GM12878 (cell line): ENCODE results near the gene GRM5. TPM values are rescaled to one million over a fixed set of nuclear protein-coding genes. Genes with fewer than 3 reads are reported as not detected.

ENCODE experiments used
- ATAC-seq: fragments of 200-7000 bp; cut with Tn5 transposase; 3 replicates; pipeline ENCODE4 v1.9.1; 2020; ENCODE audit warnings: mild to moderate bottlenecking, moderate library complexity
- BruUV-seq: library from RNA; stranded (reverse); fragments of 400-500 nt; replicated peaks from 2 replicates; lab custom pipeline; 2021; lab: Mats Ljungman, UMichigan
- CTCF ChIA-PET: fragments of 300-600 bp; sonication (Branson Sonifier 250); formaldehyde crosslinking; extraction: SDS; loops from one replicate; lab custom pipeline; 2021; ENCODE audit warnings: inconsistent platforms; lab: Yijun Ruan, JAX
- POLR2A ChIA-PET: fragments of 350-600 bp; formaldehyde crosslinking; extraction: SDS; loops from one replicate; lab custom pipeline; 2021; ENCODE audit warnings: inconsistent platforms; lab: Charles Lee
- RAD21 ChIA-PET: fragments of 300-600 bp; sonication (Branson Sonifier 250); formaldehyde crosslinking; loops from one replicate; lab custom pipeline; 2023; ENCODE audit warnings: antibody characterized with exemption; ENCODE audit not compliant: unreplicated experiment; lab: Charles Lee
- SMC1A ChIA-PET: fragments of 300-600 bp; sonication (Branson Sonifier 250); formaldehyde crosslinking; loops from one replicate; lab custom pipeline; 2023; ENCODE audit not compliant: unreplicated experiment, uncharacterized antibody; lab: Charles Lee
- DNase-seq: peaks from one replicate; pipeline ENCODE4 v3.0.0-alpha.2; 2011; ENCODE audit warnings: low read depth, low spot score
- FAIRE-seq: peaks from 3 replicates; lab custom pipeline; 2011; peaks lifted over from hg19 to GRCh38; lab: Jason Lieb, UNC
- H2AFZ ChIP-seq: 2 replicates; pipeline ENCODE4 v1.6.0; 2011; ENCODE audit warnings: low read depth, low read length, control low read depth; ENCODE audit not compliant: control insufficient read depth
- H3K27ac ChIP-seq: 2 replicates; pipeline ENCODE4 v1.5.1; 2011; ENCODE audit warnings: control low read depth; ENCODE audit not compliant: control insufficient read depth, insufficient read depth
- H3K27me3 ChIP-seq, 2 experiments: replicated peaks in 1 of 2; 2 replicates each; pipeline versions ENCODE4 v1.6.0 to v1.6.1; 2011; ENCODE audit warnings: low read length in 1 of 2; ENCODE audit not compliant: control insufficient read depth in 2 of 2, insufficient read depth in 2 of 2
- H3K36me3 ChIP-seq, 2 experiments: 2 replicates each; pipeline ENCODE4 v1.5.1; 2011; ENCODE audit warnings: low read length in 1 of 2; ENCODE audit not compliant: control insufficient read depth in 2 of 2, insufficient read depth in 2 of 2
- H3K4me1 ChIP-seq: 2 replicates; pipeline ENCODE4 v1.6.1; 2011; ENCODE audit warnings: mild to moderate bottlenecking, low read length, moderate library complexity, mixed read lengths; ENCODE audit not compliant: control insufficient read depth, insufficient read depth
- H3K4me2 ChIP-seq: 2 replicates; pipeline ENCODE4 v1.6.0; 2011; ENCODE audit warnings: control low read depth; ENCODE audit not compliant: control insufficient read depth, insufficient read depth
- H3K4me3 ChIP-seq: fragments of 200-600 bp; sonication (generic); 2 replicates; pipeline ENCODE4 v1.5.1; 2016
- H3K79me2 ChIP-seq: 2 replicates; pipeline ENCODE4 v1.6.0; 2011; ENCODE audit warnings: low read length; ENCODE audit not compliant: control insufficient read depth, insufficient read depth
- H3K9ac ChIP-seq: 2 replicates; pipeline ENCODE4 v1.8.0; 2011; ENCODE audit warnings: low read length, control low read depth, mixed read lengths; ENCODE audit not compliant: control insufficient read depth, insufficient read depth
- H3K9me3 ChIP-seq: replicated peaks from 3 replicates; pipeline ENCODE4 v1.5.1; 2011; ENCODE audit warnings: mild to moderate bottlenecking, low read length; ENCODE audit not compliant: control insufficient read depth, insufficient read depth
- H4K20me1 ChIP-seq: 2 replicates; pipeline ENCODE4 v1.6.0; 2011; ENCODE audit not compliant: control insufficient read depth, insufficient read depth
- ATF7 ChIP-seq: fragments of 450-650 bp; IDR thresholded peaks from 2 replicates; pipeline ENCODE4 v1.6.1; 2016; ENCODE audit warnings: low read depth, mild to moderate bottlenecking
- BCL11A ChIP-seq: IDR thresholded peaks from 2 replicates; pipeline ENCODE4 v1.6.1; 2011; ENCODE audit warnings: low read depth, low read length
- ESRRA ChIP-seq: IDR thresholded peaks from 2 replicates; pipeline ENCODE4 v1.6.1; 2012; ENCODE audit warnings: mild to moderate bottlenecking, low read length, improper control_type of control experiment
- EZH2 ChIP-seq: IDR thresholded peaks from 2 replicates; pipeline ENCODE4 v1.6.1; 2012; ENCODE audit warnings: low read depth, mild to moderate bottlenecking, control low read depth, inconsistent platforms, low read length, borderline replicate concordance; ENCODE audit not compliant: control insufficient read depth
- JUND ChIP-seq: IDR thresholded peaks from 2 replicates; pipeline ENCODE4 v1.6.1; 2012; ENCODE audit warnings: low read depth, mild to moderate bottlenecking, low read length, improper control_type of control experiment, moderate library complexity
- NBN ChIP-seq: fragments of 450-650 bp; IDR thresholded peaks from 2 replicates; pipeline ENCODE4 v1.6.1; 2016
- NFYA ChIP-seq: IDR thresholded peaks from 2 replicates; pipeline ENCODE4 v1.6.1; 2011; ENCODE audit warnings: low read depth, mild to moderate bottlenecking, low read length, improper control_type of control experiment, borderline replicate concordance
- NR2C2 ChIP-seq: IDR thresholded peaks from 2 replicates; pipeline ENCODE4 v1.6.1; 2011; ENCODE audit warnings: borderline replicate concordance, low read depth; ENCODE audit not compliant: control insufficient read depth, insufficient read length
- SIN3A ChIP-seq: IDR thresholded peaks from 2 replicates; pipeline ENCODE4 v1.6.1; 2012; ENCODE audit warnings: low read depth, low read length, improper control_type of control experiment
- SIX5 ChIP-seq: IDR thresholded peaks from 2 replicates; pipeline ENCODE4 v1.6.1; 2011; ENCODE audit warnings: mild to moderate bottlenecking, low read depth, low read length, moderate library complexity; ENCODE audit not compliant: severe bottlenecking
- TARDBP ChIP-seq: IDR thresholded peaks from 2 replicates; pipeline ENCODE4 v1.6.1; 2016; ENCODE audit warnings: borderline replicate concordance
- WGBS: methylation state at CpG from one replicate; pipeline ENCODE4 v1.1.6; 2016; ENCODE audit warnings: low lambda C conversion rate; ENCODE audit not compliant: insufficient replicate concordance, insufficient coverage; ENCODE audit errors: missing lambda C conversion rate; 5-methylcytosine and 5-hydroxymethylcytosine counted together
- in situ Hi-C: fragments of 300-500 bp; cut with MboI; formaldehyde crosslinking; loops from 9 replicates; pipeline ENCODE4 v1.14.3; 2018; ENCODE audit warnings: mixed read lengths
- intact Hi-C: fragments of 100-400 bp; cut with micrococcal nuclease; formaldehyde crosslinking; loops from one replicate; pipeline ENCODE4 v1.14.2; 2022; ENCODE audit not compliant: unreplicated experiment
- polyA plus RNA-seq, 11 experiments: library from polyadenylated mRNA; depleted of rRNA in 4 of 11; unstranded in 6 of 11; stranded (reverse) in 5 of 11; fragments of >200 nt; fragmentation: Nextera tagmentation in 4 of 11; fragmentation: Illumina TruSeq in 1 of 11; extraction: Ambion mirVana in 4 of 11; extraction: Trizol in 1 of 11; gene quantifications; 1 replicate in 1 of 11; 2 replicates in 10 of 11; pipeline versions ENCODE4 v1.2.1 to v1.2.3, GENCODE V29; 2011 to 2016; ENCODE audit warnings: inconsistent platforms in 2 of 11, missing spikeins in 2 of 11, low read depth in 1 of 11
- total RNA-seq, 4 experiments: library from RNA; depleted of rRNA in 3 of 4; stranded (reverse); fragments of >200 nt in 3 of 4; fragmentation: Illumina TruSeq in 1 of 4; extraction: Trizol in 1 of 4; gene quantifications; 2 replicates each; pipeline versions ENCODE4 v1.2.1 to v1.2.3, GENCODE V29; 2013 to 2021
- TF ChIP-seq, protein P1 (sequence below): fragments of 450-650 bp; IDR thresholded peaks from 2 replicates; pipeline ENCODE4 v1.6.1; 2017; ENCODE audit warnings: borderline replicate concordance
- TF ChIP-seq, protein P2 (sequence below): fragments of 450-650 bp; IDR thresholded peaks from 2 replicates; pipeline ENCODE4 v1.6.1; 2018; ENCODE audit warnings: mild to moderate bottlenecking, low read depth, moderate library complexity; ENCODE audit not compliant: partially characterized antibody
- TF ChIP-seq, protein P3 (sequence below): IDR thresholded peaks from 2 replicates; pipeline ENCODE4 v1.6.1; 2012; ENCODE audit warnings: mild to moderate bottlenecking, low read depth, low read length

The GRM5 gene
- total and polyA plus RNA-seq, 10 of the 15 experiments (the other 5 are each of a cell fraction or from before 2014, with no cell fraction given): not detected

DNA sequence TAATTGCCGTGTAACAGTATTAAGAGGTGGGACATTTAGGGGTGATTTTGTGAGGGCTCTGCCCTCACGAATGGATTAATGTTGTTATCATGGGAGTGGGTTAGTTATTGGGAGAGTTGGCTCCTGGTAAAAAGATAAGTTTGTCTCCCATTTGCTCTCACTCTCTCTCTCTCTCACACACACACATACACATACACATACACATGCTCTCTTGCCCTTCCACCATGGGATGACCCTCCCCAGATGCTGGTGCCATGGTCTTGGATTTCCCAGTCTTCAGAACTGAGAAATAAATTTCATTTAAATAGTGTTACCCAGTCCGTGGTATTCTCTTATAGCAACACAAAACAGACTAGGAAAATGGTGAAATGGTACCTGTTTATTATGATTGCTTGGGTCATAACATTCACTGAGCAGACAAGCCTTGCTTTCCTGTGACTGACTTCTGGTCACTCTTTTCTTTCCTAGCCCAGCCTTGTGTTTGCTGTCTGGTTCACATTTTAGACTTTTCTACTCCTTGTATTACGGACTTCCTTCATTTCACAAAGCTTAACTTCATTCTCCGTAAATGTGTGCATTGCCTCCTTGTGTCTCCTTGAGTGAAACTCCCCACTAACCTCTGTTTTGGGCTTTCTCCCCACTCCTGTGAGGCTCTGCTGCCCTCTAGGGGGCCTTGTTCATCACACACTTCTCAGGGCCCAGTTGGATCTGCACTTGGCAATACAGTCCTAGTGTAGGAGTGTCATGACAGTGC is 521.7 kb downstream of the GRM5 start (continued):
- TF ChIP-seq SIN3A (no peak), NFYA (no peak), NBN (0 out of 2 replicates have a peak, but pooled peaks have one; percentile 53), SIX5 (no peak)
- TF ChIP-seq, all 136 proteins: peak for 20

DNA sequence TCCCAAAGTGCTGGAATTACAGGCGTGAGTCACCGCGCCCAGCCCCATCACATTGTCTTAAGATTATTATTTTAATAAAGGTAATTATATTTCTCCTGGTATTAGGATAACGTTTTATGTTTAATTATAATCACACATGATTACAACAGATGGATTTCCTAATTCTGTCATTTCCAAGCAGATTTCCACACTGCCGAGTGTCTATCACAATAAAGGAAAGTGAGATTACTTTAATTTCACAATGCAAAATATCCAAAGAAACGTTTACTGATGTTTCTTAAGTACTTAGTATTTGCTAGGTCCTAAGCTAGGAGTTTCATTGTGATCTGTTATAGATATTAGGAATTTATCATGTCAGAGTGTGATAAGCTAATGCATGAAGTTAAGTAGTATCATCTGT is 524.8 kb downstream of the GRM5 start:
- no peak overlapping the region for H2AFZ ChIP-seq
- no peaks in the 10 kb centered on the region for H3K79me2 ChIP-seq
- WGBS: 69% methylated on average over 6 of the region's 6 CpGs
- ChIA-PET SMC1A (interaction anchor here (0.7 to 3.9 kb wide), 9 partner anchors 10 to 524 kb away, joined by 3 to 60 read pairs (median 5); no protein-coding TSS in a partner anchor), POLR2A (no interaction called here), CTCF (interaction anchor here (0.8 to 8.3 kb wide), 9 partner anchors 11 to 663 kb away, joined by 3 to 107 read pairs (median 5); no protein-coding TSS in a partner anchor), RAD21 (interaction anchor here (3.7 to 3.8 kb wide), 2 partner anchors 309 to 525 kb away, joined by 25 to 46 read pairs; no protein-coding TSS in a partner anchor)
- DNase-seq (no peak), ATAC-seq (no peak), FAIRE-seq (no peak)
- no peak overlapping the region for H3K9ac ChIP-seq
- no peak overlapping the region for H3K4me3 ChIP-seq
- no peak overlapping the region for H3K4me2 ChIP-seq
- H3K27me3 ChIP-seq: no peaks in the 10 kb centered on the region
- in situ Hi-C loops: loop anchor here (5.0 to 25.0 kb wide), 4 partner anchors 344 to 819 kb away; no protein-coding TSS in a partner anchor
- no peaks in the 10 kb centered on the region for H3K4me1 ChIP-seq
- no peaks in the 10 kb centered on the region for H4K20me1 ChIP-seq
- no TSS peak for BruUV-seq
- H3K9me3 ChIP-seq: no peaks in the 10 kb centered on the region; the same call in 2 of the 3 replicates
- no peak overlapping the region for H3K27ac ChIP-seq
- H3K36me3 ChIP-seq: no peaks in the 10 kb centered on the region
- intact Hi-C loops: loop anchor here (5.0 to 10.0 kb wide), 4 partner anchors 184 to 1076 kb away; partner anchors contain the start of gene CTSC
- TF ChIP-seq, protein P1, sequence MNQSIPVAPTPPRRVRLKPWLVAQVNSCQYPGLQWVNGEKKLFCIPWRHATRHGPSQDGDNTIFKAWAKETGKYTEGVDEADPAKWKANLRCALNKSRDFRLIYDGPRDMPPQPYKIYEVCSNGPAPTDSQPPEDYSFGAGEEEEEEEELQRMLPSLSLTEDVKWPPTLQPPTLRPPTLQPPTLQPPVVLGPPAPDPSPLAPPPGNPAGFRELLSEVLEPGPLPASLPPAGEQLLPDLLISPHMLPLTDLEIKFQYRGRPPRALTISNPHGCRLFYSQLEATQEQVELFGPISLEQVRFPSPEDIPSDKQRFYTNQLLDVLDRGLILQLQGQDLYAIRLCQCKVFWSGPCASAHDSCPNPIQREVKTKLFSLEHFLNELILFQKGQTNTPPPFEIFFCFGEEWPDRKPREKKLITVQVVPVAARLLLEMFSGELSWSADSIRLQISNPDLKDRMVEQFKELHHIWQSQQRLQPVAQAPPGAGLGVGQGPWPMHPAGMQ: no peak
- TF ChIP-seq, protein P2, sequence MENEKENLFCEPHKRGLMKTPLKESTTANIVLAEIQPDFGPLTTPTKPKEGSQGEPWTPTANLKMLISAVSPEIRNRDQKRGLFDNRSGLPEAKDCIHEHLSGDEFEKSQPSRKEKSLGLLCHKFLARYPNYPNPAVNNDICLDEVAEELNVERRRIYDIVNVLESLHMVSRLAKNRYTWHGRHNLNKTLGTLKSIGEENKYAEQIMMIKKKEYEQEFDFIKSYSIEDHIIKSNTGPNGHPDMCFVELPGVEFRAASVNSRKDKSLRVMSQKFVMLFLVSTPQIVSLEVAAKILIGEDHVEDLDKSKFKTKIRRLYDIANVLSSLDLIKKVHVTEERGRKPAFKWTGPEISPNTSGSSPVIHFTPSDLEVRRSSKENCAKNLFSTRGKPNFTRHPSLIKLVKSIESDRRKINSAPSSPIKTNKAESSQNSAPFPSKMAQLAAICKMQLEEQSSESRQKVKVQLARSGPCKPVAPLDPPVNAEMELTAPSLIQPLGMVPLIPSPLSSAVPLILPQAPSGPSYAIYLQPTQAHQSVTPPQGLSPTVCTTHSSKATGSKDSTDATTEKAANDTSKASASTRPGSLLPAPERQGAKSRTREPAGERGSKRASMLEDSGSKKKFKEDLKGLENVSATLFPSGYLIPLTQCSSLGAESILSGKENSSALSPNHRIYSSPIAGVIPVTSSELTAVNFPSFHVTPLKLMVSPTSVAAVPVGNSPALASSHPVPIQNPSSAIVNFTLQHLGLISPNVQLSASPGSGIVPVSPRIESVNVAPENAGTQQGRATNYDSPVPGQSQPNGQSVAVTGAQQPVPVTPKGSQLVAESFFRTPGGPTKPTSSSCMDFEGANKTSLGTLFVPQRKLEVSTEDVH: no peak
- TF ChIP-seq TARDBP (no peak), ATF7 (no peak), NR2C2 (no peak), EZH2 (no peak), BCL11A (no peak), JUND (no peak), ESRRA (no peak)
- TF ChIP-seq, protein P3, sequence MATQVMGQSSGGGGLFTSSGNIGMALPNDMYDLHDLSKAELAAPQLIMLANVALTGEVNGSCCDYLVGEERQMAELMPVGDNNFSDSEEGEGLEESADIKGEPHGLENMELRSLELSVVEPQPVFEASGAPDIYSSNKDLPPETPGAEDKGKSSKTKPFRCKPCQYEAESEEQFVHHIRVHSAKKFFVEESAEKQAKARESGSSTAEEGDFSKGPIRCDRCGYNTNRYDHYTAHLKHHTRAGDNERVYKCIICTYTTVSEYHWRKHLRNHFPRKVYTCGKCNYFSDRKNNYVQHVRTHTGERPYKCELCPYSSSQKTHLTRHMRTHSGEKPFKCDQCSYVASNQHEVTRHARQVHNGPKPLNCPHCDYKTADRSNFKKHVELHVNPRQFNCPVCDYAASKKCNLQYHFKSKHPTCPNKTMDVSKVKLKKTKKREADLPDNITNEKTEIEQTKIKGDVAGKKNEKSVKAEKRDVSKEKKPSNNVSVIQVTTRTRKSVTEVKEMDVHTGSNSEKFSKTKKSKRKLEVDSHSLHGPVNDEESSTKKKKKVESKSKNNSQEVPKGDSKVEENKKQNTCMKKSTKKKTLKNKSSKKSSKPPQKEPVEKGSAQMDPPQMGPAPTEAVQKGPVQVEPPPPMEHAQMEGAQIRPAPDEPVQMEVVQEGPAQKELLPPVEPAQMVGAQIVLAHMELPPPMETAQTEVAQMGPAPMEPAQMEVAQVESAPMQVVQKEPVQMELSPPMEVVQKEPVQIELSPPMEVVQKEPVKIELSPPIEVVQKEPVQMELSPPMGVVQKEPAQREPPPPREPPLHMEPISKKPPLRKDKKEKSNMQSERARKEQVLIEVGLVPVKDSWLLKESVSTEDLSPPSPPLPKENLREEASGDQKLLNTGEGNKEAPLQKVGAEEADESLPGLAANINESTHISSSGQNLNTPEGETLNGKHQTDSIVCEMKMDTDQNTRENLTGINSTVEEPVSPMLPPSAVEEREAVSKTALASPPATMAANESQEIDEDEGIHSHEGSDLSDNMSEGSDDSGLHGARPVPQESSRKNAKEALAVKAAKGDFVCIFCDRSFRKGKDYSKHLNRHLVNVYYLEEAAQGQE: no peak
